ENCODE measurements around the gene ANKMY1. TPM values are rescaled to one million over a fixed set of nuclear protein-coding genes. Genes with fewer than 3 reads are reported as not detected.

The ANKMY1 gene
- polyA plus RNA-seq, 1 experiment: 2.9 TPM

- CTCF ChIA-PET: interaction anchor here (1.6 kb wide), 1 partner anchor 223 kb away, joined by 3 read pairs; no protein-coding TSS in a partner anchor
- POLR2A ChIA-PET: no interaction called here
- DNase-seq (ENCODE audit: low read depth, low spot score): no peak
- no peak overlapping the region for H3K4me3 ChIP-seq (ENCODE audit: low read depth, low read length)
- H3K27me3 ChIP-seq (ENCODE audit: control insufficient read depth, insufficient read depth, low read length): no peaks in the 10 kb centered on the region
- TF ChIP-seq CTCF (IDR thresholded peaks at IDR 0.05; ENCODE audit: low read depth, low read length): no peak
- no peaks in the 10 kb centered on the region for H3K9me3 ChIP-seq (ENCODE audit: control insufficient read depth, insufficient read depth, low read length)
- H3K27ac ChIP-seq (ENCODE audit: low read depth, low read length): no peak overlapping the region
These were observed 102.5 kb downstream of the ANKMY1 start for GRCh38 chr2:240455272-240455646.

GRCh38 chr2:240454106-240454901, 103.5 kb downstream of the ANKMY1 start:
- H3K27ac ChIP-seq (ENCODE audit: low read depth, low read length): no peak overlapping the region
- no peak for TF ChIP-seq CTCF (IDR thresholded peaks at IDR 0.05; ENCODE audit: low read depth, low read length)
- no peaks in the 10 kb centered on the region for H3K9me3 ChIP-seq (ENCODE audit: control insufficient read depth, insufficient read depth, low read length)
- peak overlapping the region; percentile 36; the same call in 1 of the 2 replicates for H3K4me3 ChIP-seq (ENCODE audit: low read depth, low read length)
- CTCF ChIA-PET: interaction anchor here (1.6 kb wide), 1 partner anchor 222 kb away, joined by 3 read pairs; no protein-coding TSS in a partner anchor
- no peak for DNase-seq (ENCODE audit: low read depth, low spot score)
- POLR2A ChIA-PET: no interaction called here
- H3K27me3 ChIP-seq (ENCODE audit: control insufficient read depth, insufficient read depth, low read length): no peaks in the 10 kb centered on the region

- ChIA-PET POLR2A (no interaction called here), CTCF (no interaction called here)
- Histone ChIP-seq H3K27ac (ENCODE audit: low read depth, low read length) (no peak overlapping the region), H3K4me3 (ENCODE audit: low read depth, low read length) (peak overlapping the region; percentile 36), H3K9me3 (ENCODE audit: control insufficient read depth, insufficient read depth, low read length) (no peaks in the 10 kb centered on the region), H3K27me3 (ENCODE audit: control insufficient read depth, insufficient read depth, low read length) (no peaks in the 10 kb centered on the region)
- no peak for DNase-seq (ENCODE audit: low read depth, low spot score)
- TF ChIP-seq CTCF (IDR thresholded peaks at IDR 0.05; ENCODE audit: low read depth, low read length): no peak
These were observed 104.2 kb downstream of the ANKMY1 start for GRCh38 chr2:240453461-240454105.

GRCh38 chr2:240452462-240453256, 105.1 kb downstream of the ANKMY1 start:
- DNase-seq (ENCODE audit: low read depth, low spot score): no peak
- no peak for TF ChIP-seq CTCF (IDR thresholded peaks at IDR 0.05; ENCODE audit: low read depth, low read length)
- ChIA-PET POLR2A (no interaction called here), CTCF (no interaction called here)
- H3K27ac ChIP-seq (ENCODE audit: low read depth, low read length): no peak overlapping the region
- H3K9me3 ChIP-seq (ENCODE audit: control insufficient read depth, insufficient read depth, low read length): no peaks in the 10 kb centered on the region
- H3K27me3 ChIP-seq (ENCODE audit: control insufficient read depth, insufficient read depth, low read length): no peaks in the 10 kb centered on the region
- H3K4me3 ChIP-seq (ENCODE audit: low read depth, low read length): peak overlapping the region; percentile 62

Data from AG04450 (cell line).